Lung microvascular endothelial cell (primary cell): ENCODE data around the gene SPATA6. TPM values are rescaled to one million over a fixed set of nuclear protein-coding genes. Genes with fewer than 3 reads are reported as not detected.
"Not testable (repeated sequence)": the region's sequence is repeated elsewhere in the genome, so short reads cannot be mapped to it uniquely, and the experiment has no call there.

ENCODE experiments used
- DNase-seq, 2 donors: peaks; one replicate each; pipeline versions ENCODE4 v3.0.0 to v3.0.0-alpha.2; 2010; ENCODE audit warnings: low read depth in 2 of 2
- total RNA-seq: library from RNA; depleted of rRNA; stranded (reverse); fragments of >200 nt; gene quantifications from 2 replicates; pipeline ENCODE4 v1.2.1, GENCODE V29; 2014

Gene SPATA6
- total RNA-seq, 1 donor from 2014 or later: 1.2 TPM

DNA sequence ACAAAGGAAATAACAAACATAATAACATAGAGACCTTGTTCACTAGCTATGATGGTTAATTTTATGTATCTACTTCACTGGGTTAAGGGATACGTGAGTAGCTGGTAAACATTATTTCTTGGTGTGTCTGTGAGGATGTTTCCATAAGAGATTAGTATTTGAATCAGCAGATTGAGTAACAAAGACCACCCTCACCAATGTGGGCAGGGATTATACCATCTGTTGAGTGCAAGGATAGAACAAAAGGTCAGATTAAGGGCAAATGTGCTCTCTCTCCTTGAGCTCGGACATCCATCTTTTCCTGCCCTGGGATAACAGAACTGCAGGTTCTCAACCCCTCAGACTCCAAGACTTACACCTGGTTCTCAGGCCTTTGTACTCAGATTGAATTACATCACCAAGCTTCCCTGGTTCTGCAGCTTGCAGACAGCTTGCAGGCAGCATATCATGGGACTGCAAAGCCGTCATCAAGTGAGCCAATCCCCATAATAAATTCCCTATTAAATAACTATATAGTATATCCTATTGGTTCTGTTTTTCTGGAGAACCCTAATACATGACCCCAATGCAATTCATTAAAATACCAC, 9.2 kb downstream of the SPATA6 start:
- no peak for DNase-seq

DNA sequence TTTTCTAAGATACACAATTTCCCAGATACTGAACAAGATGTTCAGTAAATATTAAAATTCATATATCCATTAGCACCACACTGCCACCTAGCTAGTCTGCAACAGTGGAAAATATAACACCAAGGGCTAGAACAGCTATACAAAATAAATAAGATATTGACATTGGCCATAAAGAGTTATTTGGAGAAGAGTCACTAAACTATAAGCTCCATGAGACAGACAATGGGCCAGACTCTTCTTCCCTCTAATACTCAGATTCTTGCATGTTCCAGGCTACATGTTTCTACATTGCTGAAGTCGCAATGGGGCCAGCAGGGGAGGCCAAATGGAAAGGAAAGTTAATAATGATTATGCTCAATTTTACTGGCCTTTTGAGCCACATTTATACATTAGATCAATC, 21.5 kb downstream of the SPATA6 start:
- peak in 1 of 2 donors; percentile 12 for DNase-seq

DNA sequence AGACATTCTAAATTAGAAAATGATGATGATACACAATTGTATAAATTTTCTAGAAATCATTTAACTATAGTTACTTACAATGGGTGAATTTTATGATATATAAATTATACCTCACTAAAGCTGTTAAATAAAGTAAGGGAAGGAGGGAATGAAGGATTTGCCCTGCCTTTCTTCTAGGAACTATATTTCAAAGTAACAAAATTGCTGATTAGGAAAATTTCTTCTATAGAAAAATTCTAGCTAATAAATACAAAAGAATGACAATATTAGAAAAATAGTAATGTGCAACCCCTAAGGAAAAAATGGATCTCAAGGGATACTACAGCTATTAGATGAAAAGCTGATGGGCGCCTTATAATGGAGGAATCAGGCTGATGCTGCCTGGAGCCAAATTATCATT, 23.1 kb downstream of the SPATA6 start:
- DNase-seq: no peak

DNA sequence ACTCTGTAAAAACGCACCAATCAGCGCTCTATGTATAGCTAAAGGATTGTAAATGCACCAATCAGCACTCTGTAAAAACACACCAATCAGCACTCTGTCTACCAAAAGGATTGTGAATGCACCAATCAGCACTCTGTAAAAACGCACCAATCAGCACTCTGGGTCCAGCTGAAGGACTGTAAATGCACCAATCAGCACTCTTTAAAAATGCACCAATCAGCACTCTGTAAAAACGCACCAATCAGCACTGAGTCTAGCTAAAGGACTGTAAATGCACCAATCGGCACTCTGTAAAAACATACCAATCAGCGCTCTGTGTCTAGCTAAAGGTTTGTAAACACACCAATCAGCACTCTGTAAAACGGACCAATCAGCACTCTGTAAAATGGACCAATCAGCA, 27.8 kb downstream of the SPATA6 start:
- not testable (repeated sequence) for DNase-seq

DNA sequence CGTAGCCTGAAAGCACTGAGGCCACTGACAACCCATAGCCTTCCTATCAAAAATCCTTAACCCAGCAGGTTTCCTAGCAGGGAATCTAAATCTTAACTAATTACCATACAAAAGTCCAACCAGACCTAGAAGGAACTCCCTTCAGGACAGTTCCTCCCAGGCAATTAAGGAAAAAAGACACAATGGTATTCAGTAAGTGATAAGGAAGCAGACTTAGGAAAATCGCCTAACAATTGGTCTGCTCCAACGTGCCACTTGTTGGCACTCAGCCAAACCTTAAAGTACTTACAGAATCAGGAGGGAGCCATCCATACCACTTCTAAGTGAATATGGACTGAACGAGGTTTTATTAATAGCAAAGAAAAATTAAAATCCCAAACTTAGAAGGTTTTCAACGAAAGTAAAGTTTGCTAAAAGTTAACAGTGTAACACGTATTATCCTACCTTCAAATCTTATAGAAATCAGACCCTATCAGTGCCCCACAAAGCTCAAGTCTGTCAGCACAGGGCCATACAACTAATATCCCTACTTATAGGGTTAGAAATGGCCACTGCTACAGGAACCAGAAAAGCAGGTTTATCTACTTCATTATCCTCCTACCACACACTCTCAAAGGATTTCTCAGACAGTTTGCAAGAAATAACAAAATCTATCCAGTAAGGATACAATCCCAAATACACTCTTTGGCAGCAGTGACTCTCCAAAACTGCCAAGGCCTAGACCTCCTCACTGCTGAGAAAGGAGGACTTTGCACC, 29.0 kb downstream of the SPATA6 start:
- peak in 1 of 2 donors; percentile 9 for DNase-seq

DNA sequence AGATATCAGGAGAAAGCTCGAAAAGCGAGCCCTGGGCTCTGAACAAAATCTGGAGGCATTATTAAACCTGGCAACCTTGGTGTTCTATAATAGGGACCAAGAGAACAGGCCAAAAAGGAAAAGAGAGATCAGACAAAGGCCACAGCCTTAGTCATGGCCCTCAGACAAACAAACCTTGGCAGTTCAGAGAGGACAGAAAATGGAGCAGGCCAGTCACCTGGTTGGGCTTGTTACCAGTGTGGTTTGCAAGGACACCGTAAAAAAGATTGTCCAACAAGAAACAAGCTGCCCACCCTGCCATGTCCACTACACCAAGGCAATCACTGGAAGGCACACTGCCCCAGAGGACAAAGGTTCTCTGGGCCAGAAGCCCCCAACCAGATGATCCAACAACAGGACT, 31.2 kb downstream of the SPATA6 start:
- not testable (repeated sequence) for DNase-seq

DNA sequence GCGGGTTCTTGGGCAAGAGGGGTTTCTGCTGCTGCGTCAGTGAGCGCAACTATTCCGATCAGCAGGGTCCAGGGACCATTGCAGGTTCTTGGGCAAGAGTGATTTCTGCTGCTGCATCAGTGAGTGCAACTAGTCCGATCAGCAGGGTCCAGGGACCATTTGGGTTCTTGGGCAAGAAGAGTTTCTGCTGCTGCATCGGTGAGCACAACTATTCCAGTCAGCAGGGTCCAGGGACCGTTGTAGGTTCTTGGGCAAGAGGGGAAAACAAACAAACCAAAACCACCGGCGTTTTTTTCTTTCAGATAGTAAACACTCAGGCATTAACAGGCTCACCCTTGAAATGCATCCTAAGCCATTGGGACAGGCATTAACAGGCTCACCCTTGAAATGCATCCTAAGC, 32.6 kb downstream of the SPATA6 start:
- DNase-seq: no peak

DNA sequence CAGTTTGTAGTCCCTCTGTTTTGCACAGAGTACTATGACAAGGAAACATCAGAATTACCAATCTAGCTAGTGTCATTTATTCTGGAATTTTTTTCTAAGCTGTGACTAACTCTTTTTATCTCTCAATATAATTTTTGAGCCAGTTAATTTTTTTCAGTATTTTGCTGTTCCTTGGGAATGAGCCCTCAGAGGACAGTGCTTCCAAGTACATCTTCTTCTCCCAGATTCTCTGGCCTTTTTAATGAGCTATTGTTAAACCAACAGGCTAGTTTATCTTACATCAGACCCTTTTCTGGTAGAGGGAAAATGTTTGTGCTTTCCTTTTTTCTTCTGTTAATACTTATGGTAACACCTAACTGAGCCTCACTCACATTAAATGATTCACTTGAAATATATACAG, 34.6 kb downstream of the SPATA6 start:
- not testable (repeated sequence) for DNase-seq

DNA sequence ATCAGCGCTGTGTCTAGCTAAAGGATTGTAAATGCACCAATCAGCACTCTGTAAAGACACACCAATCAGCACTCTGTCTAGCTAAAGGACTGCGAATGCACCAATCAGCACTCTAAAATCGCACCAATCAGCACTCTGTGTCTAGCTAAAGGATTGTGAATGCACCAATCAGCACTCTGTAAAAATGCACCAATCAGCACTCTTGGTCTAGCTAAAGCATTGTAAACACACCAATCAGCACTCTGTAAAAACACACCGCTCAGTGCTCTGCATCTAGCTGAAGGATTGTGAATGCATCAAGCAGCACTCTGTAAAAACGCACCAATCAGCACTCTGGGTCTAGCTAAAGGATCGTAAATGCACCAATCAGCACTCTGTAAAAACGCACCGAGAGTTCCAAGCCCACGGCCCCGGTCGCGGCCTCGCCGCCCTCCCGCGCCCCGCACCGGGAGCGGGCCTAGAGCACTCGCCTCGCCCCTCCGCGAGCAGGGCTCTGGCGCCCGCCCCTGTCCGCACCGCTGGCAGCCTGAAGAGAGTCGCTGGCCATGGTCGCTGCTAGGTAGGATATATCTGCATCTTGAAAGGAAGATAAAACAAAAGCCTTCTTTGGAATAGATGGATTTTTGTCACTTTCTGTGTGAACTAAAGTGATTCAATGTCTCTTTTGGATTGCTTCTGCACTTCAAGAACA, 36.5 kb downstream of the SPATA6 start:
- not testable (repeated sequence) for DNase-seq

DNA sequence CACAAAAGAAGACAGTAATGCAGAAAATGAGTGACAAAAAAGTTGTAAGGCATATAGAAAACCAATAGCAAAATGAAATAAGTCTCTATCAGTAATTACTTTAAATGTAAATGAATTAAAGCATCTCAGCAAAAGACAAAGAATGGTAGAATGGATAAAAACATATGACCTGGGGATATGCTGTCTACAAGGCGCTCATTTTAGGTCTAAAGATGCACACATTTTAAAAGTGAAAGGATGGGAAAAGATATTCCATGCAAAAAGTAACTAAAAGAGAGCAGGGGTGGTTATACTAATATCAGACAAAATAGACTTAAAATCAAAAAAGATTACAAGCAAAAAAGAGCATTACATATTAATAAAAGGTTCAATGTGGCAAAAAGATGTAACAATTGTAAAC, 41.2 kb downstream of the SPATA6 start:
- DNase-seq: no peak

DNA sequence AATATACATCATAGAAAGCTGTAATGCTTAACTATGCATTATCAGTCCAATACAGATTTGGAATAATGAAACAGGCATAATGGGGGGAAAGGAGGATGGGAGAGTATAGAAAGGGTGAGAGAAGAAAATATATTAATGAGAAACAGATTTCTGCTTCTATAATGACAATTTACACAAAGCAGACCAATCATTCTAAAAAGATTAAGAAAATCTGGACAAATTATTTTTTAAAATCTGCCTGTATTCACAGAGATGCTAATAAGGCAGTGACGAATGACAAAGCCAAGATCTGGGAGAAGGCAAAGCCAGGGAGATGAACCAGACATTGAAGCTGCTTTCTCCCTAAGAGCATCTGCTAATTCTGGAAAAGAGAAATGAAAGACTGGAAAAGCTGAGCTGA, 50.0 kb downstream of the SPATA6 start:
- no peak for DNase-seq

DNA sequence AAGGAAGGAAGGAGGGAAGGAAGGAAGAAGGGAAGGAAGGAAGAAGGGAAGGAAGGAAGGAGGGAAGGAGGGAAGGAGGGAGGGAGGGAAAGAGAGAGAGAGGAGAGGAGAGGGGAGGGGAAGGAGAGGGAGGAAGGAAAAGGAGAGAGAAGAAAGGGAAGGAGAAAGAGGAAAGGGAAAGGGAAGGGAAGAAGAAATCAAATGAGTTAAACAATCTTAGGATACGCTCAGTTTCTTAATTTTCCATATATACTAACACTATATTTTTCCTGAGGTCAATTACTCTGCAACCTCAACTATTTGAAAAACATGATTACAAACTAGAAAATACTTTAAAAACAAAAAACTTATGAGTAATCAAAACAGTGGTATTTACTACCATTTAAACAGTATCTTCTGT, 53.3 kb downstream of the SPATA6 start:
- DNase-seq: no peak

DNA sequence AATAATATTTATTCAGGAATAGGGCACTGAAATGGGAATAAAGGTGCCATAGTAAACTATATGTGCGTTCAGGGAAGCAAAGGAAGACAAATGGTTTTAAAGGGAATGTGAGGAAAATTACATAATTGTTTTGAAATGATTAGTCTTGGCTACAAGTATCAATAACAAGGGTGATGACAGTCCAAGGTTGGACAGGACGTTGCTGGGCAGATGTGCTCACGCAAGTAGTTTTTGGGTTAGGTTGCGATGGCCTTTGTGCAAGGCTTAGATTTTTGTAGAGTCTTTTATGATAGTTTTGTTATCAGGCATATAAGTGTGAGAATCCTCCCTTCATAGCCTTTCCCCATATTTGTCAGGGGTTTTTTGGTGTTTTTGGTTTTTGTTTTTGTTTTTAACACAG, 57.0 kb downstream of the SPATA6 start:
- no peak for DNase-seq

DNA sequence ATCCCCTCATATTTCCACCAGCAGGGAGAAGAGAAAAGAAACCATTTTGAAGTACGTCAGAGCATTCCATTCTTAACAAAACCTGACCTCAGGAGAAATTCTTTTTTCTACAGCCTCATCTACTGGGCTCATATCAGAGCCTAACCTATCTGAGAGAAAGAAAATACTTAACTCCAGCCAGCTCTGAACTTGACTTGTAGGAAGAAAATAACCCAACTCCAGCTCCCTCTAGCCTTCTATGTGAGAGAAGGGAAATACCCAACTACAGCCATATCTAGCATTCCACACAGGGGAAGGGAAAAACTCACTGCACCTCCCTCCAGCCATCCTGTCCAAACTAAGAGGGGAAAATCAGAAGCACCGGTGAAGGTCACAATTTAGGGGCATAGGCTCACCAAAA, 57.7 kb downstream of the SPATA6 start:
- DNase-seq: no peak

DNA sequence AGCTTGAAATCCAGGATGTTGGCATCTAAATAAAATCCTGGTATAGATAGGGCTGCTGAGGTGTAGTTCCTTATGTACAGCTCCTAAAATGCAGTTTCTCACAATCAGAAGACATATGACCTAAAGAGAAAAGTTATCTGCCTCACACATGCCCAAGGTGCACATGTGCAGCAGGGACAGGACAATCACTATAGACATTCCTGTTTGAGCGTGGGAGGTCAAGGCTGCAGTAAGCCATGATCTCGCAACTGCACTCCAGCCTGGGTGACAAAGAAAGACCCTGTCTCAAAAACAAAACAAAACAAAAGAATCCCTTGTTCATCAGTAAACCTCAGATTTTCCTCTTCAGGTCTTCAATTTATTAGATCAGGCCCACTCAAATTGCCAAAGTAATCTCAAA, 66.1 kb downstream of the SPATA6 start:
- no peak for DNase-seq

DNA sequence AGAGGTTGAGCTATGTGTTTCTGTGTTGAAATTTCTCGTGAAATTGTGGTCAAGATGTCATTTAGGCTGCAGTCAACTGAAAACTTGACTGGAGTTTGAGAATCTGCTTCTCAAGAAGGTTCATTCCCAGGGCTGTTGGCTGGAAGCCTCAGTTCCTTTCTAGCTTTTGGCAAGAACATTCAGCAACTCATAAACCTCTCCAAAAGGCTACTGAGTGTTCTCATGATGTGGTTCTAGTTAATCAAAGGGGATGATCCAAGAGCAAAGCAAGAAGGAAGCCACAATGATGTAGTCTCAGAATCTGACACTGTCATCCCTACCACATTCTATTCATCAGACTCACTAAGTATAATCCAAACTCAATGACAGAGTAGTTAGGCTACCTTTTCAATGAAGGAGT, 66.6 kb downstream of the SPATA6 start:
- no peak for DNase-seq

DNA sequence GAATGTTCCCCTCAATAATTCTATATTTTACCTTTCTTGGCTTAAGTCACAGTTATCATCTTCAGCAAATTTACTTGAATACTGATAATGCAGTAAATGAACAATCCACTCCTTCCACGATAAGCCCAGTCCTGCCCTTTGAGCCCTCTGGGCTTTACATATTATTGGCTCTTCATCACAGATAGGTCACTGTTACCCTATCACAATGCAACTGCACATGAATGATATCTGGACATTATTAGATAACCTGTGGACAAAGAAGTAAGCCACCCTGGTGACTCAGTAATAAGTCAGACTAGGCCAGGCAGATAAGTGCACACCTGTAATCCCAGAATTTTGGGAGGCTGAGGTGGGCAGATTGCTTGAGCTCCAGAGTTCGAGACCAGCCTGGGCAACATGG, 69.4 kb downstream of the SPATA6 start:
- no peak for DNase-seq

DNA sequence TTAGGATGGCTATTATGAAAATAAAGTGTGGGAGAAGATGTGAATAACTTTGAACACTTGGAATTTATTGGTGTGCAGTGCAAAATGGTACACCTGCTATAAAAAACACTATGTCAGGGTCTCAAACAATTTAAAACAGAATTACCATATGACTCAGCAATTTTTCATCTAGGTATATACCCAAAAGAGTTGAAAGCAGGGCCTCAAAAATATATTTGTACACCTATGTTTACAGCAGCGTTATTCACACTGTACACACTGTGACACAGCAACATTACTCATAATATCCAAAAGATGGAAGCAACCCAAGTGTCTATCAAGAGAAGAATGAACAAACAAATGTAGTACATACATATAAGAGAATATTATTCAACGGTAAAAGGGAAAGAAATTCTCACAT, 75.8 kb downstream of the SPATA6 start:
- no peak for DNase-seq

DNA sequence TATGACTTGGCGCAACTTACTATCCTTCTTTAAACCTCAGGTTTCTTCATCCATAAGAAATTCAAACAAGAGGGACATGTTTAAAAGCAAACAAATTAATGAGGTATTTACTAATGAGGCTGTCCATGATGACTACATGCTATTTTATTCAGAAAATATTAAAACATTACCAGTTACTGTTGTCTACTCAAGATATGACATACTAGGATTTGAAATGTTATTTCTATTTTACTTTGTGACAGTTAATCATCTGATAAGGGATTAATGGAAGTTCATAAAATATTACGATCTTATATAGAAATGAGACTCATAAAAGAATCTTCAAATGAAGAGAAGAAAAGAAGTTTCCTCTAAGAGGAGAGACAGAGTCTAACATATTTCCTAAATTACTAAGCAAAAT, 80.1 kb downstream of the SPATA6 start:
- DNase-seq: no peak

DNA sequence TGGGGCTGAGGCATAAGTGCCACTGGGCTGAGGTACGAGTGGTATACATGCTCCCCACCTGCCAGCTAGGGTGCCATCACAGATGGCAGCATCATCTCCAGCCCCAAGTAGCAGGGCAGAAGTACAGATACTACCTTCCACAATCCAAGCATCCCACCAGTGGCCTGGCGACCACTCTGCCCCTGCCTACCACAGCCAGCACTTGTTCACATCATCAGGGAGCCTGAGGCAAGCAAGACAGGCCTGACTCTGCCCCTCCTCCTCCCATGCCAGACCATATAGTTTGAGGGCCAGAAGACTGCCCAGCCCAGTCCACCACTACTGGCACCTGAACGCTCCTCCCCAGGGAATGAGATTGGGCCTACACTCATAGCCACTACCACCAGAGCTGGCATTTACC, 84.6 kb downstream of the SPATA6 start:
- DNase-seq: no peak

DNA sequence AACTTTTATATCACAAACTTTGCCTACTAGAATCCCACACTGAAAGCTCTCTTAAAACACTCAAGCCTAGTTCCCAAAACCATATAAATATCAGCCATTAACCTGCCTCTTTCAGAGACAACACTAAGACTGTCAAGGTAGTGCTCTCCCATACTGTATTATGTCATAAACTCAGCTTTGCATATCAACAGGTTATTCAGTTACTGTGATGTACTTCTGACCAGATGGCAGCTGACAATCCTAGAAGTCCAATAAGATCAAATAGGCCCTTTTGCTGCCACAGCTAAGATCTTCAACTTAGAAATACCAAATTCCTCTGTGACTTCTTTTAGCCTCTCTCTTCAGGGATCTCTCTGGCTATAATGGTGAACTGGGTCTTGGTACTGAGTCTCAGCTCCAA, 97.2 kb downstream of the SPATA6 start:
- DNase-seq: no peak

DNA sequence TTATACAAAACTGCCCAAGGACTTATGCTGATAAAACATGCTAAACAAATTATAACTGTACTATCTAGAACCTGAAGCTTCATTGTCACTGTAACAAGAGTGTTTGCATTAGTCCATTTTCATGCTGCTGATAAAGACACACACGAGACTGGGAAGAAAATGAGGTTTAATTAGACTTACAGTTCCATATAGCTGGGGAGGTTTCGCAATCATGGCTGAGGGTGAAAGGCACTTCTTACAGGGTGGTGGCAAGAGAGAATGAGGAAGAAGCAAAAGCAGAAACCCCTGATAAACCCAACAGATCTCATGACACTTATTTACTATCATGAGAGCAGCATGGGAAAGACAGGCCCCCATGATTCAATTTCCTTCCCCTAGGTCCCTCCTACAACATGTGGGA, 100.4 kb downstream of the SPATA6 start:
- no peak for DNase-seq

DNA sequence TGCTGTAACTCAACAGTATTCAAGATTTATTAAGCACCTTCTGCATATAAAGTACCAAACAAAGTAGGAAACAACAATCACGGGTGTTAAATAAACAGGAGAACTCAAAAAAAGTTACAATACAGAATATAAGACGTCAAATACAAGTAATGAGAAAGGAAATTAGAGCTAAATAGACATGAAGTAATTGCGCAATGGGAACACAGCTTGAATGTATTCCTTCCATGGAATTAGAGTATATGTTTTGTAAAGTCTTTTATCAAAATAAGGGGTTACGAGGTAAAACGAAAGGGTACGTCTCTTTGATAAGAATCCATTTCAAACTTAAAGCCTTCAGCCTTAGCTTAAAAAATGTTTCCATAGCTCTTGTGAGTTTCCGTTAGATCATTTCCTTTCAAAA, 109.1 kb downstream of the SPATA6 start:
- DNase-seq: no peak
